Panc1 (cell line): ENCODE results near the gene NT5C2.

Experiments
- POLR2AphosphoS5 ChIP-seq: IDR thresholded peaks from 2 replicates; pipeline ENCODE4 v1.6.1; 2012; ENCODE audit warnings: mild to moderate bottlenecking, low read depth, low read length, moderate library complexity
- TF ChIP-seq, protein P1 (sequence below): fragments of 450-650 bp; IDR thresholded peaks from 2 replicates; pipeline ENCODE4 v1.5.1; 2017; ENCODE audit warnings: mild to moderate bottlenecking

- TF ChIP-seq, protein P1, sequence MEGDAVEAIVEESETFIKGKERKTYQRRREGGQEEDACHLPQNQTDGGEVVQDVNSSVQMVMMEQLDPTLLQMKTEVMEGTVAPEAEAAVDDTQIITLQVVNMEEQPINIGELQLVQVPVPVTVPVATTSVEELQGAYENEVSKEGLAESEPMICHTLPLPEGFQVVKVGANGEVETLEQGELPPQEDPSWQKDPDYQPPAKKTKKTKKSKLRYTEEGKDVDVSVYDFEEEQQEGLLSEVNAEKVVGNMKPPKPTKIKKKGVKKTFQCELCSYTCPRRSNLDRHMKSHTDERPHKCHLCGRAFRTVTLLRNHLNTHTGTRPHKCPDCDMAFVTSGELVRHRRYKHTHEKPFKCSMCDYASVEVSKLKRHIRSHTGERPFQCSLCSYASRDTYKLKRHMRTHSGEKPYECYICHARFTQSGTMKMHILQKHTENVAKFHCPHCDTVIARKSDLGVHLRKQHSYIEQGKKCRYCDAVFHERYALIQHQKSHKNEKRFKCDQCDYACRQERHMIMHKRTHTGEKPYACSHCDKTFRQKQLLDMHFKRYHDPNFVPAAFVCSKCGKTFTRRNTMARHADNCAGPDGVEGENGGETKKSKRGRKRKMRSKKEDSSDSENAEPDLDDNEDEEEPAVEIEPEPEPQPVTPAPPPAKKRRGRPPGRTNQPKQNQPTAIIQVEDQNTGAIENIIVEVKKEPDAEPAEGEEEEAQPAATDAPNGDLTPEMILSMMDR: no peak
- TF ChIP-seq POLR2AphosphoS5: no peak
These were observed 109.1 kb downstream of the NT5C2 start for GRCh38 chr10:103083977-103084320.
